Measurements from ENCODE around the gene DHRS12.

DNA sequence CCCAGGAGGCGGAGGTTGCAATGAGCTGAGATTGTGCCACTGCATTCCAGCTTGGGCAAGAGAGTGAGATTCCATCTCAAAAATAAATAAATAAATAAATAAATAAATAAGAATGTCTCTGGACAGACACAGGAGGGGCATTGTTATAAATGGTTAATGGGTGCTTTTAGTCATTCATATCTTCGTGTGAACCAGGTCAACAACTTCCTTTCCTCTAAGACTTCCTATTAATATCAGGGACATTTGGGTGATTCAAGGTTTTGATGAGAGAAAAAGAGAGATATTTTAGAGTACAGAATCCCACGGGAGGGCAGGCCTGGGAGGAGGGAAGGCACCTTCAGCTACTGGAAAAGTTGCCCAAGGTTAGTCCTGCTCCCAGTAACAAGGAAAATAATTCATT is 23.9 kb downstream of the DHRS12 start:
- TF ChIP-seq, protein P1, sequence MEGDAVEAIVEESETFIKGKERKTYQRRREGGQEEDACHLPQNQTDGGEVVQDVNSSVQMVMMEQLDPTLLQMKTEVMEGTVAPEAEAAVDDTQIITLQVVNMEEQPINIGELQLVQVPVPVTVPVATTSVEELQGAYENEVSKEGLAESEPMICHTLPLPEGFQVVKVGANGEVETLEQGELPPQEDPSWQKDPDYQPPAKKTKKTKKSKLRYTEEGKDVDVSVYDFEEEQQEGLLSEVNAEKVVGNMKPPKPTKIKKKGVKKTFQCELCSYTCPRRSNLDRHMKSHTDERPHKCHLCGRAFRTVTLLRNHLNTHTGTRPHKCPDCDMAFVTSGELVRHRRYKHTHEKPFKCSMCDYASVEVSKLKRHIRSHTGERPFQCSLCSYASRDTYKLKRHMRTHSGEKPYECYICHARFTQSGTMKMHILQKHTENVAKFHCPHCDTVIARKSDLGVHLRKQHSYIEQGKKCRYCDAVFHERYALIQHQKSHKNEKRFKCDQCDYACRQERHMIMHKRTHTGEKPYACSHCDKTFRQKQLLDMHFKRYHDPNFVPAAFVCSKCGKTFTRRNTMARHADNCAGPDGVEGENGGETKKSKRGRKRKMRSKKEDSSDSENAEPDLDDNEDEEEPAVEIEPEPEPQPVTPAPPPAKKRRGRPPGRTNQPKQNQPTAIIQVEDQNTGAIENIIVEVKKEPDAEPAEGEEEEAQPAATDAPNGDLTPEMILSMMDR (IDR thresholded peaks at IDR 0.05; ENCODE audit: borderline replicate concordance, extremely low read depth, low read length, poor library complexity, severe bottlenecking), result no peak
- no peak for TF ChIP-seq EZH2 (IDR thresholded peaks at IDR 0.05; ENCODE audit: borderline replicate concordance, low read depth, low read length, severe bottlenecking)

Data from DND-41 (cell line).